ENCODE results near the gene RNF169. TPM values are rescaled to one million over a fixed set of nuclear protein-coding genes. Genes with fewer than 3 reads are reported as not detected.

Gene RNF169
- total RNA-seq = 10 to 100 TPM; 16.5 to 36.1 (median 27.2) TPM

- TF ChIP-seq CTCF (IDR thresholded peaks at IDR 0.05) = no peak
- TF ChIP-seq POLR2AphosphoS5 (IDR thresholded peaks at IDR 0.05) = peak; percentile 57 to 90 (median 66)
- TF ChIP-seq POLR2A (IDR thresholded peaks at IDR 0.05) = peak; percentile 68
- Histone ChIP-seq H3K4me1 (peaks cover 4% of the 10 kb centered on the region in 2 donors), H3K27me3 (no peaks in the 10 kb centered on the region), H3K27ac (peak within 1 kb of the TSS; percentile 97), H3K4me3 (peak within 1 kb of the TSS; percentile 84 to 90 (median 84)), H3K9me3 (no peaks in the 10 kb centered on the region), H3K36me3 (no peaks in the 10 kb centered on the region)
- DNase-seq (ENCODE audit: low spot score in 2 of 2) = peak; percentile 95 to 96
- intact Hi-C loops (cut with DNase I; ENCODE audit: low total_unique reads) = no loop called here
Observed at GRCh38 chr11:74748211-74749126, at the start of gene RNF169. RNF169 (plus strand) TSS chr11:74748849; CDS start chr11:74748881, 32 bp downstream.

- H3K27me3 ChIP-seq = no peaks in the 10 kb centered on the region
- peak overlapping the region in 1 of 2 donors; percentile 10 for H3K27ac ChIP-seq
- H3K4me1 ChIP-seq = peaks cover 8 to 10% of the 10 kb centered on the region in 2 donors
- H3K36me3 ChIP-seq = no peaks in the 10 kb centered on the region
- no peak overlapping the region for H3K4me3 ChIP-seq
- no peaks in the 10 kb centered on the region for H3K9me3 ChIP-seq
- no peak for DNase-seq (ENCODE audit: low spot score in 2 of 2)
- intact Hi-C loops (cut with DNase I; ENCODE audit: low total_unique reads) = no loop called here
- TF ChIP-seq CTCF (IDR thresholded peaks at IDR 0.05) (no peak), POLR2AphosphoS5 (IDR thresholded peaks at IDR 0.05) (no peak), POLR2A (IDR thresholded peaks at IDR 0.05) (no peak)
Observed at GRCh38 chr11:74699615-74700396, 48.8 kb upstream of the RNF169 start.

- H3K4me1 ChIP-seq = peaks cover 3 to 4% of the 10 kb centered on the region in 2 donors
- no peak overlapping the region for H3K27ac ChIP-seq
- no peak overlapping the region for H3K4me3 ChIP-seq
- intact Hi-C loops (cut with DNase I; ENCODE audit: low total_unique reads) = no loop called here
- H3K36me3 ChIP-seq = no peaks in the 10 kb centered on the region
- H3K27me3 ChIP-seq = no peaks in the 10 kb centered on the region
- TF ChIP-seq POLR2A (IDR thresholded peaks at IDR 0.05) = no peak
- H3K9me3 ChIP-seq = no peaks in the 10 kb centered on the region
- no peak for DNase-seq (ENCODE audit: low spot score in 2 of 2)
Observed at GRCh38 chr11:74701351-74701750, 47.3 kb upstream of the RNF169 start.

- Histone ChIP-seq H3K36me3 (no peaks in the 10 kb centered on the region), H3K9me3 (no peaks in the 10 kb centered on the region), H3K27ac (no peak overlapping the region), H3K4me1 (no peaks in the 10 kb centered on the region), H3K4me3 (no peak overlapping the region), H3K27me3 (no peaks in the 10 kb centered on the region)
- intact Hi-C loops (cut with DNase I; ENCODE audit: low total_unique reads) = no loop called here
- TF ChIP-seq CTCF (IDR thresholded peaks at IDR 0.05) = peak; percentile 27 to 74 (median 65)
- no peak for TF ChIP-seq POLR2A (IDR thresholded peaks at IDR 0.05)
- no peak for TF ChIP-seq POLR2AphosphoS5 (IDR thresholded peaks at IDR 0.05)
- DNase-seq (ENCODE audit: low spot score in 2 of 2) = peak in 1 of 2 donors; percentile 47
Observed at GRCh38 chr11:74702383-74703007, 46.2 kb upstream of the RNF169 start.

- intact Hi-C loops (cut with DNase I; ENCODE audit: low total_unique reads) = no loop called here
- Histone ChIP-seq H3K27ac (no peak overlapping the region), H3K27me3 (no peaks in the 10 kb centered on the region), H3K36me3 (no peaks in the 10 kb centered on the region), H3K4me1 (no peaks in the 10 kb centered on the region), H3K4me3 (no peak overlapping the region), H3K9me3 (no peaks in the 10 kb centered on the region)
- TF ChIP-seq POLR2AphosphoS5 (IDR thresholded peaks at IDR 0.05) = no peak
- TF ChIP-seq POLR2A (IDR thresholded peaks at IDR 0.05) = no peak
- no peak for DNase-seq (ENCODE audit: low spot score in 2 of 2)
Observed at GRCh38 chr11:74703211-74703610, 45.4 kb upstream of the RNF169 start.

Data from breast epithelium (tissue), 4 donors.